ENCODE measurements around the gene DARS1.

- TF ChIP-seq POLR2A (IDR thresholded peaks at IDR 0.05) (no peak), POLR2AphosphoS5 (IDR thresholded peaks at IDR 0.05) (no peak), CTCF (IDR thresholded peaks at IDR 0.05) (no peak)
Measured at GRCh38 chr2:135991861-135992260, 6.4 kb upstream of the DARS1 start.
